Heart right ventricle (tissue), 16 donors: Measurements from ENCODE around the gene AGAP1. TPM values are rescaled to one million over a fixed set of nuclear protein-coding genes. Genes with fewer than 3 reads are reported as not detected.

Experiments used
- ATAC-seq, 8 donors: fragments of 200-7000 bp; cut with Tn5 transposase; one replicate each; pipeline ENCODE4 v1.9.1; 2020; ENCODE audit warnings: mild to moderate bottlenecking in 8 of 8, moderate library complexity in 8 of 8, moderate number of reproducible peaks in 1 of 8
- DNase-seq, 2 donors: peaks; one replicate each; pipeline ENCODE4 v3.0.0-alpha.2; 2020
- H3K27ac ChIP-seq, 10 donors: fragments of 200-600 bp; sonication (generic) in 2 of 10; one replicate each; pipeline versions ENCODE4 v1.5.0 to v1.8.0; 2020 to 2022; ENCODE audit warnings: mild to moderate bottlenecking in 3 of 10
- H3K27me3 ChIP-seq, 7 donors: fragments of 200-600 bp; one replicate each; pipeline ENCODE4 v1.8.0; 2021 to 2022; ENCODE audit warnings: mild to moderate bottlenecking in 2 of 7
- H3K36me3 ChIP-seq, 9 donors: fragments of 200-600 bp; sonication (generic) in 1 of 9; one replicate each; pipeline versions ENCODE4 v1.5.0 to v1.8.0; 2020 to 2022; ENCODE audit warnings: mild to moderate bottlenecking in 2 of 9
- H3K4me1 ChIP-seq, 9 donors: fragments of 200-600 bp; sonication (generic) in 1 of 9; one replicate each; pipeline versions ENCODE4 v1.5.0 to v1.8.0; 2020 to 2022; ENCODE audit warnings: mild to moderate bottlenecking in 4 of 9
- H3K4me3 ChIP-seq, 10 donors: fragments of 200-600 bp; sonication (generic) in 2 of 10; one replicate each; pipeline versions ENCODE4 v1.5.0 to v1.8.0; 2020 to 2022; ENCODE audit warnings: mild to moderate bottlenecking in 7 of 10, moderate library complexity in 2 of 10
- H3K9me3 ChIP-seq, 11 donors: fragments of 200-600 bp in 10 of 11; sonication (generic) in 2 of 11; one replicate each; pipeline versions ENCODE4 v1.5.0 to v1.8.0; 2013 to 2022; ENCODE audit warnings: mild to moderate bottlenecking in 2 of 11, control low read depth in 1 of 11, moderate library complexity in 1 of 11
- WGBS, 2 donors: extraction: QIAGEN DNeasy Blood & Tissue Kit; methylation state at CpG; one replicate each; pipeline ENCODE4 v1.1.7; 2013; ENCODE audit warnings: inconsistent platforms in 1 of 2; 5-methylcytosine and 5-hydroxymethylcytosine counted together
- intact Hi-C, 10 donors: fragments of 100-400 bp; cut with DNase I; formaldehyde crosslinking; loops; one replicate each; pipeline versions ENCODE4 v1.11.1 to v1.14.2; 2022
- polyA plus RNA-seq, 2 donors: library from polyadenylated mRNA; stranded (reverse); fragments of 200-250 nt; gene quantifications; one replicate each; pipeline ENCODE4 v1.2.3, GENCODE V29; 2013
- total RNA-seq, 10 donors: library from RNA; stranded (reverse); fragmentation: NEBNext Ultra II Directional in 3 of 10; extraction: Animal tissue kit (Norgen Biotek cat#: 25700) in 3 of 10; gene quantifications; one replicate each; pipeline versions ENCODE4 v1.2.1 to v1.2.4, GENCODE V29; 2021 to 2023
- TF ChIP-seq, protein P1 (sequence below), 9 donors: fragments of 200-600 bp; sonication (generic) in 2 of 9; IDR thresholded peaks; one replicate each; pipeline versions ENCODE4 v1.5.0 to v1.8.0; 2021 to 2022; ENCODE audit warnings: antibody characterized with exemption in 9 of 9, mild to moderate bottlenecking in 5 of 9, moderate library complexity in 1 of 9
- donor health status: Arrhythmogenic right ventricular cardiomyopathy.
- donor health status: ischemic (EF 13 %, LVEDD 7.1; RV severe dilation, severe dysfunction).
- donor health status: healthy with polysubstance abuse.
- donor health status: DM: no; HTN: yes; CAD: no.
- donor health status: DM: no; HTN: no; CAD: no.
- donor health status: ischemic (EF 25% LVEDD 6.9; RV normal size, moderate dysfunction).
- donor health status: ischemic (EF 25% LVEDD 5.7; RV mildly dilated, moderate dysfunction).
- donor health status: healthy.
- donor health status: DM: yes; HTN: yes; CAD: no.
- donor health status: Ischemic cardiomyopathy.
- donor health status: ischemic (EF 35%, LVEDD 5.7; RV mildly dilated, moderate dysfunction).
- donor health status: nonischemic (EF 11% LVEDD 7.7; RV severe dilation, severe dysfunction).
- donor health status: DM: yes; HTN: yes; CAD: no.
- donor health status: PGD.
- donor health status: ischemic (EF 29% LVEDD 5.4; RV normal size, mild dysfunction).
- donor health status: nonischemic (EF 23%, LVEDD 6.1; RV moderate dilation, normal function).

The AGAP1 gene
- total and polyA plus RNA-seq, 12 donors = 3.5 to 29.2 (median 19.4) TPM

GRCh38 chr2:236119003-236119402, 625.2 kb downstream of the AGAP1 start:
- TF ChIP-seq, protein P1, sequence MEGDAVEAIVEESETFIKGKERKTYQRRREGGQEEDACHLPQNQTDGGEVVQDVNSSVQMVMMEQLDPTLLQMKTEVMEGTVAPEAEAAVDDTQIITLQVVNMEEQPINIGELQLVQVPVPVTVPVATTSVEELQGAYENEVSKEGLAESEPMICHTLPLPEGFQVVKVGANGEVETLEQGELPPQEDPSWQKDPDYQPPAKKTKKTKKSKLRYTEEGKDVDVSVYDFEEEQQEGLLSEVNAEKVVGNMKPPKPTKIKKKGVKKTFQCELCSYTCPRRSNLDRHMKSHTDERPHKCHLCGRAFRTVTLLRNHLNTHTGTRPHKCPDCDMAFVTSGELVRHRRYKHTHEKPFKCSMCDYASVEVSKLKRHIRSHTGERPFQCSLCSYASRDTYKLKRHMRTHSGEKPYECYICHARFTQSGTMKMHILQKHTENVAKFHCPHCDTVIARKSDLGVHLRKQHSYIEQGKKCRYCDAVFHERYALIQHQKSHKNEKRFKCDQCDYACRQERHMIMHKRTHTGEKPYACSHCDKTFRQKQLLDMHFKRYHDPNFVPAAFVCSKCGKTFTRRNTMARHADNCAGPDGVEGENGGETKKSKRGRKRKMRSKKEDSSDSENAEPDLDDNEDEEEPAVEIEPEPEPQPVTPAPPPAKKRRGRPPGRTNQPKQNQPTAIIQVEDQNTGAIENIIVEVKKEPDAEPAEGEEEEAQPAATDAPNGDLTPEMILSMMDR (IDR thresholded peaks at IDR 0.05) = no peak
- Histone ChIP-seq H3K27me3 (no peaks in the 10 kb centered on the region), H3K4me1 (no peaks in the 10 kb centered on the region), H3K27ac (no peak overlapping the region), H3K36me3 (peaks cover 0 to 34% (median 3%) of the 10 kb centered on the region in 9 donors), H3K4me3 (no peak overlapping the region), H3K9me3 (no peaks in the 10 kb centered on the region)
- ATAC-seq = no peak
- DNase-seq = no peak
- WGBS, 2 donors = 91 to 93% methylated on average over 4 of the region's 4 CpGs
- intact Hi-C loops = no loop called here

GRCh38 chr2:236119476-236119875, 625.6 kb downstream of the AGAP1 start:
- no peaks in the 10 kb centered on the region for H3K4me1 ChIP-seq
- intact Hi-C loops = no loop called here
- no peak overlapping the region for H3K27ac ChIP-seq
- no peaks in the 10 kb centered on the region for H3K9me3 ChIP-seq
- WGBS, 2 donors = 89 to 90% methylated on average over 13 of the region's 13 CpGs
- H3K36me3 ChIP-seq = peaks cover 0 to 39% (median 6%) of the 10 kb centered on the region in 9 donors
- ATAC-seq (no peak), DNase-seq (no peak)
- no peak overlapping the region for H3K4me3 ChIP-seq
- no peaks in the 10 kb centered on the region for H3K27me3 ChIP-seq
- TF ChIP-seq, protein P1 (IDR thresholded peaks at IDR 0.05) = no peak

DNA sequence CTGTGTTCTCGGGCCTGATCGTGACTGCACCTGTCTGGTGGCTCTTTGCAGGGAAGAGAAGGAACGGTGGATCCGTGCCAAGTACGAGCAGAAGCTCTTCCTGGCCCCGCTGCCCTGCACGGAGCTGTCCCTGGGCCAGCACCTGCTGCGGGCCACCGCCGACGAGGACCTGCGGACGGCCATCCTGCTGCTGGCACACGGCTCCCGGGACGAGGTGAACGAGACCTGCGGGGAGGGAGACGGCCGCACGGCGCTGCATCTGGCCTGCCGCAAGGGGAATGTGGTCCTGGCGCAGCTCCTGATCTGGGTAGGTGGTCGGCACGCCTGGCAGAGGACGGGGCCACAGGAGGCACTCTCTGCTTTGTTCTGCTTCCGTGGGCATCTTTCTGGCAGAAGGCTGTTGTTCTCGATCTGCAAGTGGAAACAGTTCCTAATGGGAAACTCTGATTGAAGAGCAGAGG, 626.3 kb downstream of the AGAP1 start:
- no peak overlapping the region for H3K4me3 ChIP-seq
- H3K27me3 ChIP-seq = no peaks in the 10 kb centered on the region
- H3K27ac ChIP-seq = no peak overlapping the region
- intact Hi-C loops = no loop called here
- no peaks in the 10 kb centered on the region for H3K9me3 ChIP-seq
- 88 to 89% methylated on average over 29 of the region's 29 CpGs for WGBS, 2 donors
- TF ChIP-seq, protein P1 (IDR thresholded peaks at IDR 0.05) = no peak
- H3K36me3 ChIP-seq = peaks cover 0 to 44% (median 11%) of the 10 kb centered on the region in 9 donors
- no peak for ATAC-seq
- no peaks in the 10 kb centered on the region for H3K4me1 ChIP-seq
- DNase-seq = no peak

DNA sequence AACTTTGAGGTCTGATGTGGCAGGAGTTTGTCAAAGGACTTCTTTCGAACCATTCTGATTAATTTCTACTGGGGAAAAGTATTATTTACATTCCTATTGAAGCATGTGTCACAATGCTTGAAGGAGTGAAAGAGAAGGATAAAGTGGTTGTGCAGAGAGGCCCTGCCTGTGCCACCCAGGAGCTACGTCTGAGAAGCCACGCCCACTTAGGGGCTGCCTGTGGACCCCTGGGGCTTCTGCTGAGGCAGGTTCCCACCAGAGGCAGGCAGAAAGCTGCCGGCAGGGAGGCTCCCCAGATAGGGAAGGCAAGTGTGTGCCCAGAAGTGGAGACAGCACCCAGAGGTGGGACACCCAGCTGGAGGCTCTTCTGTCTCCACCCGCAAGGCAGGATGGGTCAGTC, 627.0 kb downstream of the AGAP1 start:
- H3K4me3 ChIP-seq = no peak overlapping the region
- TF ChIP-seq, protein P1 (IDR thresholded peaks at IDR 0.05) = no peak
- H3K36me3 ChIP-seq = peaks cover 0 to 51% (median 11%) of the 10 kb centered on the region in 9 donors
- no peaks in the 10 kb centered on the region for H3K4me1 ChIP-seq
- no peak overlapping the region for H3K27ac ChIP-seq
- DNase-seq (no peak), ATAC-seq (no peak)
- 84 to 91% methylated on average over 5 of the region's 5 CpGs for WGBS, 2 donors
- intact Hi-C loops = no loop called here
- no peaks in the 10 kb centered on the region for H3K27me3 ChIP-seq
- no peaks in the 10 kb centered on the region for H3K9me3 ChIP-seq
